Ishikawa (cell line): Measurements from ENCODE around the gene NXN.

Source experiments
- CEBPB ChIP-seq: IDR thresholded peaks from 2 replicates; pipeline ENCODE4 v1.6.1; 2012
- CREB1 ChIP-seq: IDR thresholded peaks from 2 replicates; pipeline ENCODE4 v1.6.1; 2012; ENCODE audit warnings: low read depth
- EGR1 ChIP-seq: IDR thresholded peaks from 2 replicates; pipeline ENCODE4 v1.6.1; 2012
- EP300 ChIP-seq: IDR thresholded peaks from 2 replicates; pipeline ENCODE4 v1.6.1; 2012; ENCODE audit warnings: borderline replicate concordance
- FOXM1 ChIP-seq: IDR thresholded peaks from 2 replicates; pipeline ENCODE4 v1.6.1; 2012; ENCODE audit warnings: low read depth, borderline replicate concordance
- MAX ChIP-seq: IDR thresholded peaks from 2 replicates; pipeline ENCODE4 v1.6.1; 2012
- NFIC ChIP-seq: IDR thresholded peaks from 2 replicates; pipeline ENCODE4 v1.6.1; 2012
- RAD21 ChIP-seq: IDR thresholded peaks from 2 replicates; pipeline ENCODE4 v1.6.1; 2012; ENCODE audit warnings: low read depth
- REST ChIP-seq: IDR thresholded peaks from 2 replicates; pipeline ENCODE4 v1.6.1; 2012; ENCODE audit warnings: low read depth, mild to moderate bottlenecking
- TAF1 ChIP-seq: IDR thresholded peaks from 2 replicates; pipeline ENCODE4 v1.6.1; 2012; ENCODE audit warnings: low read depth, mild to moderate bottlenecking
- TEAD4 ChIP-seq: IDR thresholded peaks from 2 replicates; pipeline ENCODE4 v1.6.1; 2012
- USF1 ChIP-seq: IDR thresholded peaks from 2 replicates; pipeline ENCODE4 v1.6.1; 2012
- YY1 ChIP-seq: IDR thresholded peaks from 2 replicates; pipeline ENCODE4 v1.6.1; 2012; ENCODE audit warnings: low read depth
- ZBTB7A ChIP-seq: IDR thresholded peaks from 2 replicates; pipeline ENCODE4 v1.6.1; 2012; ENCODE audit warnings: low read depth

GRCh38 chr17:759964-760363 is 219.6 kb downstream of the NXN start:
- TF ChIP-seq EP300 (no peak), TEAD4 (no peak), NFIC (no peak), YY1 (no peak), EGR1 (no peak), FOXM1 (no peak), TAF1 (no peak), CEBPB (no peak), CREB1 (no peak), RAD21 (no peak), MAX (no peak), ZBTB7A (no peak), USF1 (no peak), REST (no peak)
